Panc1 (cell line): Measurements from ENCODE around the gene CADPS2.

Experiments used
- CTCF ChIP-seq: fragments of 450-650 bp; IDR thresholded peaks from 2 replicates; pipeline ENCODE4 v1.5.1; 2017; ENCODE audit warnings: mild to moderate bottlenecking
- POLR2AphosphoS5 ChIP-seq: IDR thresholded peaks from 2 replicates; pipeline ENCODE4 v1.6.1; 2012; ENCODE audit warnings: mild to moderate bottlenecking, low read depth, low read length, moderate library complexity
- TCF7L2 ChIP-seq: IDR thresholded peaks from 2 replicates; pipeline ENCODE4 v1.6.1; 2011; ENCODE audit warnings: mild to moderate bottlenecking, low read depth, low read length, inconsistent platforms

- no peak for TF ChIP-seq CTCF
- no peak for TF ChIP-seq POLR2AphosphoS5
- TF ChIP-seq TCF7L2 = no peak
These were observed 586.5 kb downstream of the CADPS2 start for GRCh38 chr7:122299624-122300210.
